ENCODE results near the gene PEX3.
A peak's percentile ranks its signal among the peaks of the same experiment; 100 is the strongest.
"Not testable (repeated sequence)": the region's sequence is repeated elsewhere in the genome, so short reads cannot be mapped to it uniquely, and the experiment has no call there.

Gene PEX3
- total RNA-seq: 6.8 to 18.0 reads per million in 2 donors

GRCh38 chr6:143450453-143451371 is at the start of gene PEX3, which contains the start of gene ADAT2:
Gene PEX3 (plus strand): TSS chr6:143450805. CDS start chr6:143451043, 238 bp downstream.
Gene ADAT2 (minus strand): TSS chr6:143450695. CDS start chr6:143450658, 37 bp downstream.
- DNase-seq: peak; percentile 85

- no peak for DNase-seq
These were observed 49.5 kb upstream of the PEX3 start for GRCh38 chr6:143401068-143401446.

GRCh38 chr6:143401636-143402370 is 48.8 kb upstream of the PEX3 start:
- no peak for DNase-seq

- no peak for DNase-seq
These were observed 47.8 kb upstream of the PEX3 start for GRCh38 chr6:143402721-143403336.

GRCh38 chr6:143405373-143406154 is 45.0 kb upstream of the PEX3 start:
- no peak for DNase-seq

GRCh38 chr6:143406673-143407072 is 43.9 kb upstream of the PEX3 start:
- DNase-seq: no peak

GRCh38 chr6:143408151-143408786 is 42.3 kb upstream of the PEX3 start:
- no peak for DNase-seq

GRCh38 chr6:143408787-143409162 is 41.8 kb upstream of the PEX3 start:
- DNase-seq: no peak

GRCh38 chr6:143410859-143411270 is 39.7 kb upstream of the PEX3 start:
- DNase-seq: no peak

- DNase-seq: no peak
These were observed 35.8 kb upstream of the PEX3 start for GRCh38 chr6:143414769-143415168.

- no peak for DNase-seq
These were observed 31.1 kb upstream of the PEX3 start for GRCh38 chr6:143419526-143419925.

- no peak for DNase-seq
These were observed 24.6 kb upstream of the PEX3 start for GRCh38 chr6:143426026-143426425.

GRCh38 chr6:143427109-143427817 is 23.3 kb upstream of the PEX3 start:
- peak; percentile 61 for DNase-seq

- no peak for DNase-seq
These were observed 20.6 kb upstream of the PEX3 start for GRCh38 chr6:143429970-143430369.

GRCh38 chr6:143431226-143431625 is 19.4 kb upstream of the PEX3 start:
- DNase-seq: no peak

- no peak for DNase-seq
These were observed 18.0 kb upstream of the PEX3 start for GRCh38 chr6:143432588-143432987.

- no peak for DNase-seq
These were observed 9.6 kb upstream of the PEX3 start for GRCh38 chr6:143441010-143441409.

- DNase-seq: no peak
These were observed 8.7 kb upstream of the PEX3 start for GRCh38 chr6:143441680-143442545.

- no peak for DNase-seq
These were observed 7.5 kb upstream of the PEX3 start for GRCh38 chr6:143443096-143443495.

GRCh38 chr6:143447865-143448264 is 2.7 kb upstream of the PEX3 start:
- not testable (repeated sequence) for DNase-seq

Measured in T-helper 9 cell (primary cell).